Caki2 (cell line): ENCODE results near the gene TIA1. TPM values are rescaled to one million over a fixed set of nuclear protein-coding genes. Genes with fewer than 3 reads are reported as not detected.
"Not testable (repeated sequence)": the region's sequence is repeated elsewhere in the genome, so short reads cannot be mapped to it uniquely, and the experiment has no call there.

Experiments used
- DNase-seq: peaks from one replicate; pipeline ENCODE4 v3.0.0-alpha.2; 2015; ENCODE audit warnings: low read depth
- in situ Hi-C: cut with HindIII; loops from 2 replicates; pipeline ENCODE4 v1.10.0; 2016; ENCODE audit warnings: low sequenced_read_pairs, low pct_unique_long_range_greater_than_20kb, mixed read lengths
- total RNA-seq: library from RNA; depleted of rRNA; stranded (reverse); fragments of >200 nt; shearing (Covaris generic); gene quantifications from 2 replicates; pipeline ENCODE4 v1.2.3, GENCODE V29; 2014; ENCODE audit warnings: low replicate concordance

TIA1 gene
- total RNA-seq, 1 experiment from 2014 or later: 40.8 TPM

DNA sequence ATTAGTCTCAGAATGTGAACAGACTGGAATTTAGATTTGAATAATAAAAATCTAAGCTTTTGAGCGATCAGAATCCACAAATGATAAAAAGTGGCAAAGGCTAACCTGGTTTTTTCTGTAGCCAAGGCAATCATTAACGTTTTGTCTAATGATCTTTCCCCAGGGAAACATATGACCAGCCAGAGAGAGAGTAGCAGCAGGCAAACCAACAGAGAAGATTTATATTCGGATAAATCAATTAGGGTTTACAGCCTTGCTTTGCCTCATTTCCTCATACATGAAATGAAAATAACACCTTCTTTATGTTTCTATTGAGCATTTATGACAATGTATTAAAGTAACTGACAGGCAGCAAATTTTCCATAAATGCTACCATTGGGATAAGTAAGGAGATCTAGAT, 14.5 kb downstream of the TIA1 start:
- in situ Hi-C loops: no loop called here
- DNase-seq: no peak

DNA sequence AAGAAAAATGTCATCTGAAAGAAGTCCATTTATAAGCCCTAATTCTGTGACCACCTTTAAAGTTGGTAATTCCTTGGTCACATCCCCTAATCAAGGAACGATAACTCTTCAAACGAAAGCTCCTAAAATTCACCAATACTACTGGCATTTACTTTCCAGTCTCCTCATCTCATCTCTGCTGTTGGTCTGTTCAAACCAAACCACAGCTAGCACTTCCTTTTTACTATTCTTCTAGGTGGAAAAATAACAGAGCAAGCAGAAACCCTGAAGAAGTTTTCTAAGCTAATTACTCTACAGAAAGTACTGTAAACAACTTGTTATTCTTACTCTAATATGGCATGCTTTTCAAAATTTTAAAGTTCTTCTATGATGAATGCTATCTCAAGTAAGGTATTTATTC, 21.6 kb downstream of the TIA1 start:
- no peak for DNase-seq
- in situ Hi-C loops: no loop called here

DNA sequence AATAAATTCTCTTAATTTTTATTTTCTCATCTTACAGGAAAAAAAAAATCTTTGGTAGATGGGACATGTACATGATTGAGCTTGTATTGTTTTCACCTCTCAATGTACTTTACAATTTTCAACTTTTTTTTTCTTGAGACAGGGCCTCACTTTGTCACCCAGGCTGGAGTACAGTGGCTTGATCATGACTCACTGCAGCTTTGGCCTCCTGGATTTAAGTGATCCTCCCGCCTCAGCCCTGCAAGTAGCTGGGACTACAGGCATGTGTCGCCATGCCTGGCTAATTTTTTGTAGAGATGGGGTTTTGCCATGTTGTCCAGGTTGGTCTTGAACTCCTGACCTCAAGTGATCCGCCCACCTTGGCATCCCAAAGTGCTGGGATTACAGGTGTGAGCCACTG, 25.1 kb downstream of the TIA1 start:
- DNase-seq: peak; percentile 14
- in situ Hi-C loops: not testable (repeated sequence)

DNA sequence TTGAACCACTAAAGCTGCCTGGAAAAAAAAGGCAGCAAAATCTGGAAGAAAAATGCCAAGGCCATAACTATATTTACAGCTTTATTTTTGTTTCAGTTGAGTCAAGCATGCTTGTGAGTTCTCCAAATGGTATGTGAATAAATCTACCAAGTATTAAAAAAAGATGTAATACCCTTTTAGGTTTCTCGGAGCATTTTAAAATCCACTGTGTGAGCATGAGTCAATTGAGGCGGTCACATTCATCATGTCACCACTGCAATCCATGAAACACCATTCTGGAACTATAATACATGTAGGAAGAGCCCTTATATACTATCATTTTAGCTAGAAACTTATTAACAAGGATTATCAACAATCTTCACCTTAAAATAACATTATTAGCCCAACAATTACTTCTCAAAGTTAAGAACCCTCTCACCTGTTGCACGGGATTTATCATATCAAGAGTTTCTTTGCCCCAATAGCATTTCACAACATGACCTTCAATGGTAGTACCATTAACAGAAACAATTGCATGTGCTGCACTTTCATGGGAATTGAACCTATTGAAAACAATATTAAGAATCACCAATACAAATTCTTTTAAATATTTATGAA, 33.4 kb downstream of the TIA1 start:
- in situ Hi-C loops: no loop called here

DNA sequence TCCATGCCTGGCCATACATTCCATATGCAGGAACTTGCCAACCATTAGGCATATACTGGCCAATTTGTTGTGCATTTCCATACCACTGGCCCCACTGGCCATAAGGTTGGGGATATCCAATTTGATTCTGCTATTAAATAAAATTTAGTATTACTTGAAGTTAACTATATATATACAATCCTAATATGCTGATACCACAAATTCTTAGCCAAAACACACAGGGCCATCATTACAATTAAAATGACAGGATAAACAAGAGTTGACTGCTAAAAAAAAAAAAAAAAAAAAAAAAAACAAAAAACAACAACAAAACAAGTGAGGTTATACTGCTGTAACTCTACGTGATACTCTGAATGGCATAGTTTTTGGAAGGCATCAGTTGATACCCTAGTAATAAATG, 34.1 kb downstream of the TIA1 start:
- DNase-seq: no peak
- in situ Hi-C loops: no loop called here

More for the DNA sequence above, 33.4 kb downstream of the TIA1 start:
- DNase-seq: no peak

DNA sequence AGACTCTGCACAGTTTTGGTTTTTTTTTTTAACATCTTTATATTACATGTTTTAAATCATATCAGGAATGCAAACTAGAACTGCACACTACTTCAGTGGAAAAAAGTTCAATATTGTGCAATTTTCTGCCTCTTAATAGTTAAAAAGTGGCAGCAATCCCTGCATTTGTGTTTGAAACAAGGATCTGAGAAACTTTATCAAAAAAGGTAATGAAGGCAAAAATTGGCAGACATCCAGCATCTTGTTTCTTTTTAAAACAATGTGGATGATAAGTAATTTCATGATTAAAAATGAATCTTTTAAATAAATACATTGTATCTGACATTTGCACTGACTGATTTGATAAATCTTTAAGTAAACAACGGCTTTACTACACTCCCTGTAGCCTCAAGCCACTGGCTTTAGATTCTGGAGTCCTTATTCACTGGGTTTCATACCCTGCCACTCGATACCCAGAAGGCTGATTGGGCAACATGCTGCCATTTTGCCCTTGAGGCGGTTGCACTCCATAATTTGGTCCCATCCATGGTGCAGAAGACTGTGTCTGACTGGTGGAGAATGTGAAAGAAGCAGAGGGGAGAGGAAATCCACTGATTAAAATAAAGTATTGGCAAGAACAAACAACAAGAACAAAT, 36.0 kb downstream of the TIA1 start:
- in situ Hi-C loops: no loop called here
- no peak for DNase-seq

DNA sequence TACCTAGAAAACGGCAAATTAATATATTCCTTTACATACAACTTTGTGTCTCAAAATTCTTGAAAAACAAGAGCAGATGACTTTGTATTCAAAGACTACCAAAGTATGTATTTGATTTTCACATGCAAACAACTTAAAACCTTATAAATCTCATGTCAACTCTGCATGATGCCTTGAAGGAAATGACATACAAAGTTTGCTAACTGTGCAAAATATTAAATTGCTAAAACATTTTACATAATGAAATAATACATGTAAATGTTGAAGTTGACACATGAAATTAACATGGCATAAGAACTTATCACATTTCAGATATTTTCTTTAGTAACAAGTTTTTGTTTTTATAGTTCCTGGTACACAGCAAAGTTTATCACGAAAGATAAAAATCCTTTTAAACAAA, 36.8 kb downstream of the TIA1 start:
- DNase-seq: no peak
- in situ Hi-C loops: no loop called here

DNA sequence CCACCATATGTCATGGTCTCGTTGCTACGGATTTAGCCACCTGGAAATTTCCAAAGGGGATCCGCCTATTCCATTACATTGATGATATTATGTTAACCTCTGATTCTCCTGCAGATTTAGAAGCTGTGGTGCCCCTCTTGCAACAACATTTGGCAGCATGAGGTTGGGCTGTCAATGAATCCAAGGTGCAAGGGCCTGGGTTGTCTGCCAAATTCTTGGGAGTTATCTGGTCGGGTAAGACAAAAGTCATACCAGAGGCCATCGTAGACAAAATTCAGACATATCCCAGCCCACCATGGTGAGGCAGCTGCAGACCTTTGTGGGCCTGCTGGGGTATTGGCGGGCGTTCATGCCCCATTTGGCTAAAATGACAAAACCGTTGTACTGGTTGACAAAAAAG, 44.0 kb downstream of the TIA1 start:
- no peak for DNase-seq
- in situ Hi-C loops: no loop called here

DNA sequence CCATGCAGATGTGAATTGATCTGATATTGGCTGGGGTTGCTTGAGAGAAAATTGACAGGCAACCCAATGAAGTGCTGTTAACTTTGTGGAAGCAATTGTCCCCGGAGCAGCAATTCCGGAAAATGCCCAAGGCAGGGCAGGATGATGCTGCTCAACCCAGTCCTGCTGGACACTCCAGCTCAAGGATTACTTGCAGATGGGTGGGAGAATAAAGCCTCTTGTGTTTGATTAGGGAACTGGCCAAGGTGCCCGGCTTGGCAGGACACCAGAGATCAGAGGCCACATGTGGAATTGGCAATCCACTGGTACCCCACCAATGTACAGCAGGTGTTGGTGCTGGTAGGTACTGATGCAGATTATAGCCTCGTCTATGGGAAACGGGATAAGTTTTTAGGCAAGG, 45.3 kb downstream of the TIA1 start:
- DNase-seq: no peak

DNA sequence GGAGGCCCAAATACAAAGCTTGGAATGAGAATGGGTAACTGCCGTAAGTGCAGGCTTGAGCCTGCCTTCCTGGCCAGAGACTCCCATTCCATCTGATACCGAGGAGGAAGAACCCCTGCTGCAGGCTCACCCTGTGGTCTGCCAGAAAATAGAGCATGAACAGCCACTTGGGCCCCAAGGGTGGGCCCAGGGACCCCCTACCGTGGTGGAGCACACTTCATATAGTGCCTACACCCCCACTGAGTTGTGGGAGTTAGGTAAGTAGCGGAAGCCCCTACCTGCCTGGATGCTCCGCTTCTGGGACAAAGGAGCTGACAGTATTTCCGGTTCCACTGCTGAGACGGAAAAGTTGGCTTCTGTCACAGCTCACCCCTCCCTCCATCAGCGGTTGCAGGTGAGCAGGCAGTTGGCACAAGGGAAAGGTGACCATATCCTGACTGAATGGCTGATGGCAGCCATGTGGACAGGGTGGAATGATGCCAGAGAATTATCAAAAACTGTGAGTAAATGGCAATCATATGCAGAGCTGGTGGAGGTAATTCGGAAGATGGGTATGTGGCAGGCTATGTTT, 46.1 kb downstream of the TIA1 start:
- no peak for DNase-seq

More for the DNA sequence above, 45.3 kb downstream of the TIA1 start:
- in situ Hi-C loops: no loop called here

DNA sequence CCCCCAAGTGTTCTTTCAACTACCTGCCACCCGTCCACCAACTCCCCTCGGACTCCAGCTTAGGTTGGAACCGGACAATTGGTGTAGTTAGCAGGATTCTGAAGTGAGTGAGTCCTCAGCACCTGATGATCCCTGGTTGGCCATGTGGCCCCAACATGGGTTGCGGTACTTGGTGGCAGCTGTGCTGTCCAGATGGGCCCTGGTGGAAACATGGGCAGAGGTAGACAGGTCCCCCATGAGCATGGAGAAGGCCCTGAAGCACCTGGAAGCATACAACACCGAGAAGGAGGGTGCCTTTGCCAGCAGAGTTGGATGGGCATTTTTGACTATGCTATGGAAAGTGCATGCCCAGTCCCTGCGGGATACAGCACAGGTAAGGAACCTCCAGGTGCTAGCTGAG, 46.6 kb downstream of the TIA1 start:
- DNase-seq: no peak
- in situ Hi-C loops: no loop called here

More for the DNA sequence above, 46.1 kb downstream of the TIA1 start:
- in situ Hi-C loops: no loop called here

DNA sequence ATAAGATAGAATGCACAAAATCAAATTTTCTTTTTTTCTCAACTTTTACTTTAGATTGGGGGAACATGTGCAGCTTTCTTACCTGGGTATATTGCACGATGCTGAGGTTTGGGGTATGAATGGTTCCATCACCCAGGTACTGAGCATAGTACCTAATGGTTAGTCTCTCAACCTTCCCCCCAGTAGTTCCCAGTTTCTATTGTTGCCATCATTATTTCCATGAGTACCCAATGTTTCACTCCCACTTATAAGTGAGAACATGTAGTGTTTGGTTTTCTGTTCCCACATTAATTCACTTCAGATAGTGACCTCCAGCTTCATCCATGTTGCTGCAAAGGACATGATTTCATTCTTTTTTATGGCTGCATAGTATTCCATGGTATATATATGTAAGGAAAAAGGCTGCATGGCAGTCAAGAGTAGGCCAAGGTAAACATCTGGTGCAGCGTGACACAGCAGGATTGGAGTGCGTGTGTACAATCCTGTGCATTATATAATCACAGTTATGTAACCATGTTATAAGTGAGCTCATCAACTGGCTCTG, 47.1 kb downstream of the TIA1 start:
- no peak for DNase-seq
- in situ Hi-C loops: no loop called here

DNA sequence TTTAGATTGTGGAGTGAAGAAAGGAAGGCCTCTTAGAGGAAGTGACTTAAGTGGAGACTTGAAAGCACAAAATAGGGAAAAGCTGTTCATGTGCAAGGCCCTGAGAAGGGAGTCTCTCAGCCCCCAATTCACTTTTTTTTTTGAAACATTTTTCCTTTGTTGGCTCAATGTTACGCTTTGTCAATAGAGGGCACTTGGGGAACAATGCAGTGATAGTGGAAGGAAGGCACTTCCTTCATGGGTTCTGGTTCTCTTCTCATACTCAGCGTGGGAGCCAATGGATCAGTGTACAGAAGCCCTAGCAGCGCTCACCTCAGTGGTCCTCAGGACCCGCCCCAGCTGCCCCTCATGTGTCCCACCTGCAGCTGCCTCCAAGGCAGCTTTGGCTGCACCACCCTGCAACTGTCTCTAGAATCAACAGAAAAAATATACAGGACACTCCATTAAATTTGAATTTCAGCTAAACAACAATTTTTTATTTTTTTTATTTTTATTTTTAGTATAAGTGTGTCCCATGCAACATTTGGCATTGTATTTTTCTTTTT, 49.0 kb downstream of the TIA1 start:
- DNase-seq: no peak
- in situ Hi-C loops: no loop called here

DNA sequence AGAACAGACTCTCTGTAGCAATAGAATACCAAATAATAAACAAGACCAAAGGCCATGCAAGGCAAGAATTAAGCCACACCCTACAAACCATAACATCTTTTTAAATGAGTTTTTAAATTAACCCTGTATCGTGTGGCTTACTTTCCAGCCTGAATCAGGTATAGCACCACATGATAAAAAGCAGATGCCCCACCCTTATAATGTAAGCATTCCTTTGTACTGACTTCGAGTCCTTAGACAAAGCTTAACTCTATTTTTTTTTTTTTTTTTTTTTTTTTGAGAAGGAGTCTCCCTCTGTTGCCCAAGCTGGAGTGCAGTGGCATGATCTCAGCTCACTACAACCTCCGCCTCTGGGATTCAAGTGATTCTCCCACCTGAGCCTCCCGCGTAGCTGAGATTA, 55.9 kb downstream of the TIA1 start:
- no peak for DNase-seq
- in situ Hi-C loops: no loop called here

DNA sequence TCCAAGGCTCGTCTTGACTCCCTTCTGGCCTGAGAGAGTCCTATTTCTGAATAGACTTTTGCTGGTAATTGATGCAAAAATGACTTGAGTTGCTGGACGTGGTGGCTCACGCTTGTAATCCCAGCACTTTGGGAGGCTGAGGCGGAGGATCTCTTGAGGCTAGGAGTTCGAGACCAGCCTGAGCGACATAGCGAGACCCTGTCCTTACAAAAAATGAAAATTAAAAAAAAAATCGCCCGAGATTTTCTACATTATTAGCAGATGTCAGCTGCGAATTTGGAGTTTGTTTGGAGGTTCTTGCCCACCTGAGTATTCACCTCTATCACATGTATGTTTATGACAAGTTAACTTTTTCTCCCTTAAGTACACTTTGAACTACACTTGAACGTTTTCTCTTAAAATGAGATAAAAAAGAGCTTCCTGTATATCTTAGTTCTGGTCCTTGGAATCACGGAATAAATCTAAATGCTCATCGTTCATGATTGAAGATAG, 57.1 kb downstream of the TIA1 start:
- no peak for DNase-seq
- in situ Hi-C loops: no loop called here

DNA sequence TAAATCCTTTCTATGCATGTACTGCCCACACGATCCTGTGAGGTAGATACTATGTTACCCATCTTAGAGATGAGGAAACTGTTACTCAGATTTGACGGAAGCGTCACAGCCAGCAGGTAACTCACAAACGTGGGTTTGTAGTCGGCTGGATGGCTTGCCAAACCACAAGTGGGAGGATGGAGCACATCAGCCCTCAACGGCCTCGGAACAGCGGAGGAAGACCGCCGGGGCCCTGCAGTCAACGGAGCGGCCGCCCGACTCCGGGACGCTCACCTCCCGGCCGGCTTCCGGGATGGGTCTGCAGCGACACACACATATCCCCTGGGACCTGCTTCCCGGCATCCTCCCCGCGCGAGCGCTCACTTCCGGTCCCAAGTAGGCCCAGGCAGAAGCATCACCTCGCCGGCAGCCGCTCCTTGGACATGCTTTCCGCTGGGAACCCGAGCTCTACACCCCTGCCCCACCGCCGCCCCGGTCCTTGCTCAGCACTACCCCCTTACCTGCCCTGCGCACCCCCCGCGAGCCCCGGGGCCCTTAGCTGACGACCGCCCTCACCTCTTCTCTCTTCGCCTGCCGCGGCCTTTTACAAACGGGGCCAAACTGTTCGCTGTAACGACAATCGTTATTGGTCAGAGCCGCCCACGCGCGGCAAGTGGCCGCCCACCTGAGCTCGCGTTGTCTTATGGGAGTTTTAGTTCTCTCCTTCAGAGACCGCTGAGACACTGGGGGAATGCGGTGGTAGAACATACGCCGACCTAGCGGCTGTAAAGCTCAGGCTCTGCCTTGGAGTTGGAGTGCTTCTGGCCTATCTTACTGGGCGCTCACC, 57.8 kb downstream of the TIA1 start, which contains the start of gene C2orf42:
Gene C2orf42, minus strand, starts transcription at position 602 of the 826 bp plus-strand sequence. CDS start 9,034 bp downstream, outside the sequence.
- peak; percentile 98 for DNase-seq
- in situ Hi-C loops: no loop called here

DNA sequence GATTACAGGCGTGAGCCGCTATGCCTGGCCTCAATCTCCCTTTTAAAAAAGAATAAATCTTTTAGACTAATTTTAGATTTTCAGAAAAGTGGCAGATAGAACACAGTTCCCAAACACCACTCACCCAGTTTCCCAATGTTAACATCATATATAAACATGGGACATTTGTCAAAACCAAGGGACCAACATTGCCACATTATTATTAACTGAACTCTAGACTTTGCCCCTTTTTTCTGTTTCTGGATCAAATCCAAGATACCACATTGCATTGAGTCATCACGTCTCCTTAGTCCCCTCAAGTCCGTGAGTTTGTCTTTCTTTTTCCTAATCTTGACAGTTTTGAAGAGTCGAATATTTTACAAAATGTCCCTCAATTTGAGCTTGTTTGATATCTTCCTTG, 60.0 kb downstream of the TIA1 start:
- in situ Hi-C loops: no loop called here
- peak; percentile 32 for DNase-seq

DNA sequence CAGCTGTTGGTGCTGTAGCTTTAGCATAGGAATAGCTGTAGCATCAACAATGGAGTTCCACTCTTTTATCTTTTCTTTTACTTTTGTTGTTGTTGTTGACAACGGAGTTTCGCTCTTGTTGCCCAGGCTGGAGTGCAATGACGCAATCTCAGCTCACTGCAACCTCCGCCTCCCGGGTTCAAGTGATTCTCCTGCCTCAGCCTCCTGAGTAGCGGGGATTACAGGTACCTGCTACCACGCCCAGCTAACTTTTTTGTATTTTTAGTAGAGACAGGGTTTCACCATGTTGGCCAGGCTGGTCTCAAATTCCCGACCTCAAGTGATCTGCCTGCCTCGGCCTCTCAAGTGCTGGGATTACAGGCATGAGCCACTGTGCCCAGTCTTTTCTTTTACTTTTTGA, 61.3 kb downstream of the TIA1 start:
- DNase-seq, in situ Hi-C loops: not testable (repeated sequence)
